ENCODE results near the gene LHFPL3. TPM values are rescaled to one million over a fixed set of nuclear protein-coding genes. Genes with fewer than 3 reads are reported as not detected.
A peak's percentile ranks its signal among the peaks of the same experiment; 100 is the strongest.

The LHFPL3 gene
- total and polyA plus RNA-seq, 2 experiments from 2014 or later, result 0.24 TPM; not detected in 1

GRCh38 chr7:104839842-104840241, 511.4 kb downstream of the LHFPL3 start:
- no peaks in the 10 kb centered on the region for H3K27me3 ChIP-seq (ENCODE audit: insufficient read depth)
- ATAC-seq, result no peak

GRCh38 chr7:104841798-104842197, 513.4 kb downstream of the LHFPL3 start:
- H3K27ac Mint-ChIP-seq, result no peak overlapping the region
- TF ChIP-seq ZNF331 (CRISPR knock-in tag; IDR thresholded peaks at IDR 0.05; ENCODE audit: low read depth) (no peak), ZNF114 (CRISPR knock-in tag; IDR thresholded peaks at IDR 0.05) (no peak), STAT1 (IDR thresholded peaks at IDR 0.05; ENCODE audit: unreplicated experiment) (no peak), ETS1 (IDR thresholded peaks at IDR 0.05) (no peak), POLR2AphosphoS5 (IDR thresholded peaks at IDR 0.05; ENCODE audit: low read depth) (no peak), EZH2 (IDR thresholded peaks at IDR 0.05; ENCODE audit: low read depth, unreplicated experiment) (no peak), NANOG (IDR thresholded peaks at IDR 0.05; ENCODE audit: borderline replicate concordance) (no peak), EZH2phosphoT487 (IDR thresholded peaks at IDR 0.05; ENCODE audit: unreplicated experiment) (no peak), JUNB (IDR thresholded peaks at IDR 0.05; ENCODE audit: unreplicated experiment) (no peak), REST (IDR thresholded peaks at IDR 0.05; ENCODE audit: unreplicated experiment) (no peak)

More at GRCh38 chr7:104839842-104840241, 511.4 kb downstream of the LHFPL3 start:
- H3K36me3 Mint-ChIP-seq (ENCODE audit: low read depth), result no peaks in the 10 kb centered on the region
- no peaks in the 10 kb centered on the region for H3K27me3 Mint-ChIP-seq (ENCODE audit: insufficient read depth, low read depth, poor library complexity)
- Histone ChIP-seq H3K27ac (ENCODE audit: low read depth) (no peak overlapping the region), H3F3A (replicated peaks; ENCODE audit: low read depth) (no peaks in the 10 kb centered on the region), H3K4me2 (no peak overlapping the region), H2AFZ (no peak overlapping the region), H3K9me2 (ENCODE audit: insufficient read depth) (no peaks in the 10 kb centered on the region; the same call in 1 of the 2 replicates), H4K20me1 (replicated peaks; ENCODE audit: insufficient read depth) (no peaks in the 10 kb centered on the region), H3K4me1 (ENCODE audit: insufficient read depth) (no peaks in the 10 kb centered on the region), H3K79me2 (replicated peaks; ENCODE audit: insufficient read depth) (no peaks in the 10 kb centered on the region), H3K36me3 (ENCODE audit: insufficient read depth) (no peaks in the 10 kb centered on the region), H3K4me3 (no peak overlapping the region)
- no peak for DNase-seq (ENCODE audit: low spot score)
- H3K4me3 Mint-ChIP-seq, result no peak overlapping the region
- no peaks in the 10 kb centered on the region for H3K9me3 Mint-ChIP-seq
- no peak for TF ChIP-seq ETS1 (IDR thresholded peaks at IDR 0.05)
- peaks cover 7% of the 10 kb centered on the region; the same call in 2 of the 3 replicates for H3K4me1 Mint-ChIP-seq
- H3K27ac Mint-ChIP-seq, result no peak overlapping the region

More at GRCh38 chr7:104841798-104842197, 513.4 kb downstream of the LHFPL3 start:
- H3K9me2 ChIP-seq (ENCODE audit: insufficient read depth), result no peaks in the 10 kb centered on the region; the same call in 1 of the 2 replicates
- H3K9me3 Mint-ChIP-seq, result no peaks in the 10 kb centered on the region
- H3K27ac ChIP-seq (ENCODE audit: low read depth), result no peak overlapping the region
- H3K36me3 ChIP-seq (ENCODE audit: insufficient read depth), result no peaks in the 10 kb centered on the region
- no peaks in the 10 kb centered on the region for H4K20me1 ChIP-seq (replicated peaks; ENCODE audit: insufficient read depth)
- no peaks in the 10 kb centered on the region for H3F3A ChIP-seq (replicated peaks; ENCODE audit: low read depth)
- H3K4me1 Mint-ChIP-seq, result peaks cover 7% of the 10 kb centered on the region; the same call in 2 of the 3 replicates
- ATAC-seq (no peak), DNase-seq (ENCODE audit: low spot score) (no peak)
- no peaks in the 10 kb centered on the region for H3K27me3 ChIP-seq (ENCODE audit: insufficient read depth)
- H3K79me2 ChIP-seq (replicated peaks; ENCODE audit: insufficient read depth), result no peaks in the 10 kb centered on the region
- H3K4me3 ChIP-seq, result no peak overlapping the region
- no peaks in the 10 kb centered on the region for H3K36me3 Mint-ChIP-seq (ENCODE audit: low read depth)
- H3K4me1 ChIP-seq (ENCODE audit: insufficient read depth), result no peaks in the 10 kb centered on the region
- H2AFZ ChIP-seq, result 0 out of 2 replicates have a peak overlapping the region, but pooled peaks have one; percentile 47
- no peaks in the 10 kb centered on the region for H3K27me3 Mint-ChIP-seq (ENCODE audit: insufficient read depth, low read depth, poor library complexity)
- H3K4me3 Mint-ChIP-seq, result no peak overlapping the region
- H3K4me2 ChIP-seq, result no peak overlapping the region
